Measurements from ENCODE around the gene CARM1.
"Not testable (repeated sequence)": the region's sequence is repeated elsewhere in the genome, so short reads cannot be mapped to it uniquely, and the experiment has no call there.

CARM1 gene

DNA sequence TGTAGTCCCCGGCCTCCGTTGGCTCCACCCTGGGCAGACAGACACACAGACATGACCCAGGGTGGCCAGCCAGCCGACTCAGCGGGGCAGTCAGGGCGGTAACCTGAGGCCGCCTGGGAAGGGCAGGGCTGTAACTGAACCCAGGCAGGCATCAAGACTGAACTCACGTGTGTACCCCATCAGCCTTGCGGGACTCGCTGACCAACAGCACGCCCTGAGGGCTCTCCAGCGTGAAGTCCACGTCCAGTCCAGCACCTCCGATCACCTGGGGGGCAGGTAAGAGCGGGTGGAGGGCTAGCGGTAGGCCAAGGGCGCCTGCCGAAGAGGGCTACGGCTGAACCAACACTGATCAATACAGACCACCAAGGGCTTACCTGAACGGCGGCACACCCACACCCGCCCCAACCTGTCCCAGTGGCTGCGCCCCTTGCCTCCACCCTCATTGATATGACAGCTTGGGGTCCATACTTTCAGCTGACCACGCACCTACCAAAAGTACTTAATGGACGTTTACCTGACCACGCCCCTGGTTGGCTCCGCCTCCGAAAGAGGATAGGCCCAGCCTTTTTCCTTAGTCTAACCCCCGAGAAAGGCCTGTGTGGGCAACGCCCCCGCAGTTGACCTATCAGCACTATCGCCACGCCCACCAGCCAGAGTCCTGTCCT is 36.1 kb upstream of the CARM1 start:
- Mint-ChIP-seq H3K36me3 (ENCODE audit: low read depth) (peaks cover 20% of the 10 kb centered on the region), H3K27me3 (ENCODE audit: low read depth) (no peaks in the 10 kb centered on the region), H3K4me1 (peaks cover 12% of the 10 kb centered on the region), H3K27ac (peak overlapping the region; percentile 100), H3K9me3 (peaks cover 15% of the 10 kb centered on the region), H3K4me3 (peak overlapping the region; percentile 90 to 95 (median 94))
- TF ChIP-seq CTCF (IDR thresholded peaks at IDR 0.05; ENCODE audit: unreplicated experiment in 3 of 3), result no peak

DNA sequence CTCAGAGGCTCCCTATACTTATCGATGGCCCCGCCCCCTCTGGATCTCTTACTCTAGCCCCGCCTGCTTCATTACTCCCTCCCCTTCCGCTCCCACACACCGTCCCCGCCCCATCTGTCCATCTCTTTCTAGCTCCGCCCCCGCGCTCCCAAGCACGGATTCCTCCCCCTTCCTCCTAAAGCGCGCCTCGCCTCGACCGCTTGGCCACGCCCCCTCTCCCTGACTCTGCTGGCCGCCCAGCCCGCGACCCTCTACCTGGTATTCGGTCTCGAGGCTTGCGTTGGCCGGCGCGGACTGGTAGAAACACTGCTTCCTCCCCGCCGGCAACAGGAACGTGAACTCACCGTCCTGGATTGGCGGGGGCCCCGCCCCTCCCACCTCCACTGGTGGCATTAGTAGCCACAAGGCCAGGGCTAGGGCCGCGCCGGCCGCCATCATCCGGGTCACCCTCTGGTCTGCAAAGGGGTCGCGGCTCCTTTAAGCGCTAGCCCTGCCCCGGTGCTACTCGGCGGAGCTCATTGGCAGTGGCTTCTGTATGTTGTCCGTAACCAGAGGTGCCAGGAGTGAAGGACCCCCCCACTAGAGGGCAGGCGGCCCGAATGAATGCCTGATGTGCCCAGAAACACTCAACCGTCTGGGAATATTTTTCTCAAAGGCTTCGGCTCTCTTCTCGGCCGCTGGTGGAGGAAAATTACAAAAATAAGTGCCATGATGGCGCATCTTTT is 35.4 kb upstream of the CARM1 start, which contains the start of gene TMED1:
Gene TMED1, minus strand, starts transcription at position 459 of the 725 bp plus-strand sequence. Its CDS starts 21 bp downstream, at position 438.
- TF ChIP-seq CTCF (IDR thresholded peaks at IDR 0.05; ENCODE audit: unreplicated experiment in 3 of 3), result no peak
- Mint-ChIP-seq H3K4me3 (peak within 1 kb of the TSS; percentile 90 to 95 (median 94)), H3K27me3 (ENCODE audit: low read depth) (no peaks in the 10 kb centered on the region), H3K27ac (peak within 1 kb of the TSS; percentile 100), H3K36me3 (ENCODE audit: low read depth) (peaks cover 20% of the 10 kb centered on the region), H3K4me1 (peaks cover 12% of the 10 kb centered on the region), H3K9me3 (peaks cover 15% of the 10 kb centered on the region)

GRCh38 chr19:10836479-10837330 is 34.6 kb upstream of the CARM1 start:
- Mint-ChIP-seq H3K27me3 (ENCODE audit: low read depth) (no peaks in the 10 kb centered on the region), H3K27ac (peak overlapping the region; percentile 100), H3K36me3 (ENCODE audit: low read depth) (peaks cover 20% of the 10 kb centered on the region), H3K4me3 (peak overlapping the region; percentile 90 to 95 (median 94)), H3K9me3 (peaks cover 15% of the 10 kb centered on the region), H3K4me1 (peaks cover 12% of the 10 kb centered on the region)
- no peak for TF ChIP-seq CTCF (IDR thresholded peaks at IDR 0.05; ENCODE audit: unreplicated experiment in 3 of 3)

GRCh38 chr19:10837649-10838048 is 33.7 kb upstream of the CARM1 start:
- Mint-ChIP-seq H3K9me3 (peaks cover 15% of the 10 kb centered on the region), H3K36me3 (ENCODE audit: low read depth) (peaks cover 20% of the 10 kb centered on the region), H3K4me1 (peaks cover 12% of the 10 kb centered on the region), H3K4me3 (peak overlapping the region in 2 of 3 experiments; percentile 29 to 48)
- not testable (repeated sequence) for H3K27ac Mint-ChIP-seq; H3K27me3 Mint-ChIP-seq (ENCODE audit: low read depth)

GRCh38 chr19:10838377-10838776 is 33.0 kb upstream of the CARM1 start:
- H3K4me1 Mint-ChIP-seq, result peaks cover 12% of the 10 kb centered on the region
- H3K27ac Mint-ChIP-seq, result no peak overlapping the region
- peaks cover 15% of the 10 kb centered on the region for H3K36me3 Mint-ChIP-seq (ENCODE audit: low read depth)
- H3K9me3 Mint-ChIP-seq, result peaks cover 15% of the 10 kb centered on the region
- H3K4me3 Mint-ChIP-seq, result no peak overlapping the region
- no peak for TF ChIP-seq CTCF (IDR thresholded peaks at IDR 0.05; ENCODE audit: unreplicated experiment in 3 of 3)
- H3K27me3 Mint-ChIP-seq (ENCODE audit: low read depth), result peaks cover 4% of the 10 kb centered on the region

Measured in nephron (organoid).